HCT116 (cell line): ENCODE measurements around the gene MAN2B2. TPM values are rescaled to one million over a fixed set of nuclear protein-coding genes. Genes with fewer than 3 reads are reported as not detected.

ENCODE experiments used
- ATAC-seq: fragments of 200-7000 bp; cut with Tn5 transposase; 2 replicates; pipeline ENCODE4 v1.9.1; 2020; ENCODE audit warnings: mild to moderate bottlenecking, moderate library complexity
- BruUV-seq: library from RNA; stranded (reverse); fragments of 400-500 nt; replicated peaks from 2 replicates; lab custom pipeline; 2021; lab: Mats Ljungman, UMichigan
- CTCF ChIA-PET: fragments of 300-600 bp; sonication (Branson Sonifier 250); formaldehyde crosslinking; loops from one replicate; lab custom pipeline; 2021; ENCODE audit warnings: antibody characterized with exemption; lab: Charles Lee
- POLR2A ChIA-PET: fragments of 300-600, 350-600 bp; sonication (Branson Sonifier 250); formaldehyde crosslinking; loops from one replicate; lab custom pipeline; 2021; ENCODE audit warnings: antibody characterized with exemption; lab: Charles Lee
- RAD21 ChIA-PET, 2 experiments: fragments of 300-600 bp; sonication (Branson Sonifier 250); formaldehyde crosslinking; loops; one replicate each; lab custom pipeline; 2023; ENCODE audit warnings: low total read pairs in 2 of 2; ENCODE audit not compliant: uncharacterized antibody in 2 of 2, unreplicated experiment in 2 of 2, low non-redundant PET in 1 of 2; lab: Charles Lee
- DNase-seq: peaks from one replicate; pipeline ENCODE4 v3.0.0-alpha.2; 2010; ENCODE audit warnings: low read depth, low spot score
- H2AFZ ChIP-seq: fragments of 200-600 bp; shearing (Covaris generic), sonication (generic); 2 replicates; pipeline ENCODE4 v1.6.1; 2017; ENCODE audit warnings: low read depth, mixed run types, mixed read lengths, antibody characterized with exemption, low read length; ENCODE audit not compliant: poor library complexity, severe bottlenecking
- H3K27ac ChIP-seq: 2 replicates; pipeline ENCODE4 v1.5.1; 2012; ENCODE audit warnings: low read depth, low read length
- H3K27me3 ChIP-seq: fragments of 200-600 bp; sonication (generic); 2 replicates; pipeline ENCODE4 v1.6.1; 2016; ENCODE audit warnings: mixed run types, low read length, mixed read lengths; ENCODE audit not compliant: insufficient read depth
- H3K36me3 ChIP-seq, 2 experiments: fragments of 200-500 bp in 1 of 2; fragments of 200-600 bp in 1 of 2; sonication (Bioruptor generic) in 1 of 2; sonication (generic) in 1 of 2; 2 replicates each; pipeline versions ENCODE4 v1.5.1 to v1.6.1; 2014 to 2016; ENCODE audit warnings: low read length in 2 of 2, inconsistent platforms in 1 of 2, mixed read lengths in 1 of 2, mixed run types in 1 of 2; ENCODE audit not compliant: insufficient read depth in 2 of 2, control insufficient read depth in 1 of 2
- H3K4me1 ChIP-seq, 2 experiments: fragments of 200-600 bp in 1 of 2; sonication (generic) in 1 of 2; 2 replicates each; pipeline versions ENCODE4 v1.5.1 to v1.6.1; 2012 to 2017; ENCODE audit warnings: low read length in 2 of 2, inconsistent platforms in 1 of 2, mild to moderate bottlenecking in 1 of 2, mixed read lengths in 1 of 2, mixed run types in 1 of 2, moderate library complexity in 1 of 2; ENCODE audit not compliant: insufficient read depth in 2 of 2, control insufficient read depth in 1 of 2
- H3K4me2 ChIP-seq: fragments of 200-600 bp; sonication (generic); 2 replicates; pipeline ENCODE4 v1.6.1; 2017; ENCODE audit warnings: mixed run types, low read length, mixed read lengths
- H3K4me3 ChIP-seq, 2 experiments: fragments of 200-600 bp in 1 of 2; sonication (generic) in 1 of 2; replicated peaks in 1 of 2; 2 replicates each; pipeline ENCODE4 v1.5.1; 2011 to 2016; ENCODE audit warnings: low read length in 2 of 2, control low read depth in 1 of 2, low read depth in 1 of 2, mild to moderate bottlenecking in 1 of 2, mixed read lengths in 1 of 2, mixed run types in 1 of 2
- H3K79me2 ChIP-seq: fragments of 200-600 bp; sonication (generic); 2 replicates; pipeline ENCODE4 v1.6.1; 2017; ENCODE audit warnings: mild to moderate bottlenecking, mixed run types, low read length, moderate library complexity, mixed read lengths; ENCODE audit not compliant: insufficient read depth
- H3K9ac ChIP-seq: fragments of 200-600 bp; sonication (generic); 2 replicates; pipeline ENCODE4 v1.6.1; 2016; ENCODE audit warnings: low read length, mixed read lengths
- H3K9me2 ChIP-seq: fragments of 200-600 bp; sonication (generic), shearing (Covaris generic); 2 replicates; pipeline ENCODE4 v1.6.1; 2017; ENCODE audit warnings: mixed run types, mild to moderate bottlenecking, moderate library complexity; ENCODE audit not compliant: insufficient read depth
- H3K9me3 ChIP-seq, 2 experiments: fragments of 200-500 bp in 1 of 2; fragments of 200-600 bp in 1 of 2; sonication (Bioruptor generic) in 1 of 2; sonication (generic) in 1 of 2; 2 replicates each; pipeline ENCODE4 v1.6.1; 2014 to 2017; ENCODE audit warnings: low read length in 2 of 2, mixed read lengths in 2 of 2, inconsistent platforms in 1 of 2, low read depth in 1 of 2, mild to moderate bottlenecking in 1 of 2, mixed run types in 1 of 2, moderate library complexity in 1 of 2; ENCODE audit not compliant: control insufficient read depth in 1 of 2, insufficient read depth in 1 of 2
- H4K20me1 ChIP-seq: fragments of 200-600 bp; sonication (generic), shearing (Covaris generic); 2 replicates; pipeline ENCODE4 v1.6.1; 2017; ENCODE audit warnings: mixed run types, mild to moderate bottlenecking, moderate library complexity; ENCODE audit not compliant: insufficient read depth
- CBX3 ChIP-seq: IDR thresholded peaks from 2 replicates; pipeline ENCODE4 v1.6.1; 2012; ENCODE audit warnings: low read depth
- EGR1 ChIP-seq: IDR thresholded peaks from 2 replicates; pipeline ENCODE4 v1.6.1; 2012; ENCODE audit warnings: low read depth
- ELF1 ChIP-seq: IDR thresholded peaks from 2 replicates; pipeline ENCODE4 v1.6.1; 2012; ENCODE audit warnings: low read depth, borderline replicate concordance
- EZH2 ChIP-seq: fragments of 200-600 bp; sonication (generic); IDR thresholded peaks from 2 replicates; pipeline ENCODE4 v1.6.1; 2017; ENCODE audit warnings: antibody characterized with exemption, mixed run types
- EZH2phosphoT487 ChIP-seq: fragments of 200-600 bp; IDR thresholded peaks from 2 replicates; pipeline ENCODE4 v1.6.1; 2018; ENCODE audit warnings: antibody characterized with exemption, borderline replicate concordance
- POLR2A ChIP-seq: IDR thresholded peaks from 2 replicates; pipeline ENCODE4 v1.7.0; 2011; ENCODE audit warnings: borderline replicate concordance; ENCODE audit not compliant: insufficient read depth, insufficient read length; ENCODE audit errors: extremely low read depth
- POLR2AphosphoS5 ChIP-seq: IDR thresholded peaks from 2 replicates; pipeline ENCODE4 v1.6.1; 2011; ENCODE audit warnings: mild to moderate bottlenecking, low read depth, low read length, moderate library complexity
- RAD21 ChIP-seq: IDR thresholded peaks from 2 replicates; pipeline ENCODE4 v1.6.1; 2012; ENCODE audit warnings: low read depth, mild to moderate bottlenecking
- SIN3A ChIP-seq: IDR thresholded peaks from 2 replicates; pipeline ENCODE4 v1.6.1; 2012; ENCODE audit warnings: low read depth
- SRF ChIP-seq: IDR thresholded peaks from 2 replicates; pipeline ENCODE4 v1.6.1; 2012; ENCODE audit warnings: low read depth
- YY1 ChIP-seq: IDR thresholded peaks from 2 replicates; pipeline ENCODE4 v1.6.1; 2011; ENCODE audit warnings: low read length, low read depth, moderate library complexity, mild to moderate bottlenecking; ENCODE audit not compliant: insufficient replicate concordance; ENCODE audit errors: extremely low read depth
- ZFX ChIP-seq: fragments of 450-650 bp; IDR thresholded peaks from 2 replicates; pipeline ENCODE4 v1.6.1; 2017
- intact Hi-C: fragments of 100-400 bp; cut with micrococcal nuclease; formaldehyde crosslinking; loops from 2 replicates; pipeline ENCODE4 v1.10.0; 2022
- total RNA-seq: library from RNA; stranded (reverse); gene quantifications from one replicate; pipeline ENCODE4 v1.2.1, GENCODE V29; 2021; ENCODE audit not compliant: unreplicated experiment
- TF ChIP-seq, protein P1 (sequence below): IDR thresholded peaks from 2 replicates; pipeline ENCODE4 v1.6.1; 2012
- TF ChIP-seq, protein P2 (sequence below), 3 experiments: fragments of 200-600 bp in 1 of 3; sonication (generic) in 1 of 3; IDR thresholded peaks in 2 of 3; conservative IDR thresholded peaks in 1 of 3; 2 replicates each; pipeline ENCODE4 v1.5.1; 2012 to 2017; ENCODE audit warnings: low read depth in 2 of 3, low read length in 2 of 3, antibody characterized with exemption in 1 of 3, borderline replicate concordance in 1 of 3, control low read depth in 1 of 3, mild to moderate bottlenecking in 1 of 3, mixed read lengths in 1 of 3, mixed run types in 1 of 3, moderate library complexity in 1 of 3; ENCODE audit not compliant: insufficient read depth in 1 of 3
- TF ChIP-seq, protein P3 (sequence below): IDR thresholded peaks from 2 replicates; pipeline ENCODE4 v1.6.1; 2012

The MAN2B2 gene
- total RNA-seq, 1 experiment from 2014 or later: 18.0 TPM

DNA sequence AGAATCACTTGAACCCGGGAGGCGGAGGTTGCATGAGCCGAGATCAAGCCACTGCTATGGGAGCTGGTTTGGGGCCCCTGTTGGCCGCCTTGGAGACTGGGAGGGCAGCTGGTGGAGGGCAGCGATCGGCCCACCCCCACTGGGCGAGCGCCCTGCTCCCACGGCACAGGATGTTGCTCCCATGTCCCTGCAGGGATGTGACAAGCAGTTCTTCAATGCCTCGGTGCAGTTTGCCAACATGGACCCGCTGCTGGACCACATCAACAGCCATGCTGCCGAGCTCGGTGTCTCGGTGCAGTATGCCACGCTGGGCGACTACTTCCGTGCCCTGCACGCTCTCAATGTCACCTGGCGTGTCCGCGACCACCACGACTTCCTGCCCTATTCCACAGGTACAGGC, 19.4 kb downstream of the MAN2B2 start:
- Histone ChIP-seq H3K27me3 (no peaks in the 10 kb centered on the region), H3K9ac (no peak overlapping the region), H2AFZ (no peak overlapping the region), H3K36me3 (no peaks in the 10 kb centered on the region), H3K79me2 (no peaks in the 10 kb centered on the region), H3K4me2 (no peak overlapping the region), H3K4me1 (peaks cover 0 to 7% of the 10 kb centered on the region in 2 experiments; a peak in 1 of 4 replicates), H3K9me3 (no peaks in the 10 kb centered on the region), H3K9me2 (no peaks in the 10 kb centered on the region), H4K20me1 (no peaks in the 10 kb centered on the region), H3K4me3 (no peak overlapping the region)
- intact Hi-C loops: no loop called here
- POLR2A ChIA-PET: no interaction called here
- no peak for ATAC-seq
- no peak for DNase-seq
- TF ChIP-seq SRF: no peak
- TF ChIP-seq CBX3: no peak
- no peak for TF ChIP-seq EGR1
- no peak for TF ChIP-seq POLR2AphosphoS5
- TF ChIP-seq EZH2phosphoT487: no peak
- TF ChIP-seq, protein P1, sequence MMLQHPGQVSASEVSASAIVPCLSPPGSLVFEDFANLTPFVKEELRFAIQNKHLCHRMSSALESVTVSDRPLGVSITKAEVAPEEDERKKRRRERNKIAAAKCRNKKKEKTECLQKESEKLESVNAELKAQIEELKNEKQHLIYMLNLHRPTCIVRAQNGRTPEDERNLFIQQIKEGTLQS: no peak
- no peak for TF ChIP-seq POLR2A
- TF ChIP-seq EZH2: no peak
- no peak for TF ChIP-seq ZFX
- TF ChIP-seq SIN3A: no peak
- no peak for TF ChIP-seq RAD21
- no peak for TF ChIP-seq YY1
- TF ChIP-seq, protein P2, sequence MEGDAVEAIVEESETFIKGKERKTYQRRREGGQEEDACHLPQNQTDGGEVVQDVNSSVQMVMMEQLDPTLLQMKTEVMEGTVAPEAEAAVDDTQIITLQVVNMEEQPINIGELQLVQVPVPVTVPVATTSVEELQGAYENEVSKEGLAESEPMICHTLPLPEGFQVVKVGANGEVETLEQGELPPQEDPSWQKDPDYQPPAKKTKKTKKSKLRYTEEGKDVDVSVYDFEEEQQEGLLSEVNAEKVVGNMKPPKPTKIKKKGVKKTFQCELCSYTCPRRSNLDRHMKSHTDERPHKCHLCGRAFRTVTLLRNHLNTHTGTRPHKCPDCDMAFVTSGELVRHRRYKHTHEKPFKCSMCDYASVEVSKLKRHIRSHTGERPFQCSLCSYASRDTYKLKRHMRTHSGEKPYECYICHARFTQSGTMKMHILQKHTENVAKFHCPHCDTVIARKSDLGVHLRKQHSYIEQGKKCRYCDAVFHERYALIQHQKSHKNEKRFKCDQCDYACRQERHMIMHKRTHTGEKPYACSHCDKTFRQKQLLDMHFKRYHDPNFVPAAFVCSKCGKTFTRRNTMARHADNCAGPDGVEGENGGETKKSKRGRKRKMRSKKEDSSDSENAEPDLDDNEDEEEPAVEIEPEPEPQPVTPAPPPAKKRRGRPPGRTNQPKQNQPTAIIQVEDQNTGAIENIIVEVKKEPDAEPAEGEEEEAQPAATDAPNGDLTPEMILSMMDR (IDR thresholded peaks at IDR 0.05 in 2 of 3, conservative IDR thresholded peaks at IDR 0.05 in 1 of 3; ENCODE audit: borderline replicate concordance in 1 of 3, insufficient read depth in 1 of 3, low read depth in 2 of 3, low read length in 2 of 3): no peak
- no peak for TF ChIP-seq ELF1
- TF ChIP-seq, protein P3, sequence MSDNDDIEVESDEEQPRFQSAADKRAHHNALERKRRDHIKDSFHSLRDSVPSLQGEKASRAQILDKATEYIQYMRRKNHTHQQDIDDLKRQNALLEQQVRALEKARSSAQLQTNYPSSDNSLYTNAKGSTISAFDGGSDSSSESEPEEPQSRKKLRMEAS: no peak
- TF ChIP-seq, all 23 proteins: peak for 0
- no peak overlapping the region for H3K27ac ChIP-seq
- CTCF ChIA-PET: no interaction called here
- RAD21 ChIA-PET: no interaction called here
- BruUV-seq: no TSS peak
